CD4-positive, alpha-beta T cell (primary cell): ENCODE measurements around the gene ACTL10. TPM values are rescaled to one million over a fixed set of nuclear protein-coding genes. Genes with fewer than 3 reads are reported as not detected.

Experiments
- ATAC-seq: fragments of 200-7000 bp; cut with Tn5 transposase; one replicate; pipeline ENCODE4 v1.10.0; 2022; ENCODE audit warnings: mild to moderate bottlenecking; ENCODE audit not compliant: poor library complexity
- CTCF ChIA-PET: fragments of 350-600 bp; sonication (Branson Sonifier 250); formaldehyde crosslinking; loops from one replicate; lab custom pipeline; 2021; ENCODE audit warnings: antibody characterized with exemption, inconsistent platforms; lab: Charles Lee
- POLR2A ChIA-PET: fragments of 350-600 bp; sonication (Branson Sonifier 250); formaldehyde crosslinking; loops from one replicate; lab custom pipeline; 2021; ENCODE audit warnings: antibody characterized with exemption, inconsistent platforms; lab: Charles Lee
- DNase-seq, 14 experiments: peaks; one replicate each; pipeline ENCODE4 v3.0.0-alpha.2; 2013 to 2020; ENCODE audit warnings: mixed read lengths in 2 of 14
- H3K27ac ChIP-seq, 2 donors: one replicate each; pipeline versions ENCODE4 v1.5.1 to v1.7.0; 2013; ENCODE audit warnings: low read length in 2 of 2, low read depth in 1 of 2, mild to moderate bottlenecking in 1 of 2
- H3K27me3 ChIP-seq, 2 experiments: 1 replicate in 1 of 2; 2 replicates in 1 of 2; pipeline versions ENCODE4 v1.6.1 to v1.7.0; 2013; ENCODE audit warnings: low read length in 2 of 2, control low read depth in 1 of 2, mild to moderate bottlenecking in 1 of 2, moderate library complexity in 1 of 2; ENCODE audit not compliant: insufficient read depth in 2 of 2, control insufficient read depth in 1 of 2
- H3K36me3 ChIP-seq: one replicate; pipeline ENCODE4 v1.6.1; 2013; ENCODE audit warnings: low read length, control low read depth; ENCODE audit not compliant: insufficient read depth
- H3K4me1 ChIP-seq: one replicate; pipeline ENCODE4 v1.6.1; 2013; ENCODE audit warnings: low read length, control low read depth; ENCODE audit not compliant: insufficient read depth
- H3K4me3 ChIP-seq: one replicate; pipeline ENCODE4 v1.5.1; 2013; ENCODE audit warnings: mild to moderate bottlenecking, low read length, moderate library complexity
- H3K9me3 ChIP-seq, 2 experiments: 1 replicate in 1 of 2; 2 replicates in 1 of 2; pipeline versions ENCODE4 v1.6.1 to v1.7.0; 2013; ENCODE audit warnings: low read length in 2 of 2, mild to moderate bottlenecking in 2 of 2, control low read depth in 1 of 2, moderate library complexity in 1 of 2; ENCODE audit not compliant: control insufficient read depth in 1 of 2, insufficient read depth in 1 of 2
- H3K27ac Mint-ChIP-seq: one replicate; pipeline ENCODE4 v1.8.0; 2020; ENCODE audit warnings: mixed read lengths
- H3K27me3 Mint-ChIP-seq: one replicate; pipeline ENCODE4 v1.8.0; 2021; ENCODE audit warnings: mixed read lengths
- H3K36me3 Mint-ChIP-seq: one replicate; pipeline ENCODE4 v1.8.0; 2021; ENCODE audit warnings: low read depth, mixed read lengths
- H3K4me1 Mint-ChIP-seq: one replicate; pipeline ENCODE4 v1.8.0; 2021; ENCODE audit warnings: low read depth, mixed read lengths
- H3K4me3 Mint-ChIP-seq: one replicate; pipeline ENCODE4 v1.8.0; 2020; ENCODE audit warnings: mild to moderate bottlenecking, mixed read lengths
- H3K9me3 Mint-ChIP-seq: one replicate; pipeline ENCODE4 v1.8.0; 2020; ENCODE audit warnings: mixed read lengths
- CTCF ChIP-seq: fragments of 200-600 bp; IDR thresholded peaks from one replicate; pipeline ENCODE4 v1.8.0; 2022; ENCODE audit warnings: antibody characterized with exemption, mild to moderate bottlenecking
- intact Hi-C, 2 experiments: fragments of 100-400 bp; cut with DNase I in 1 of 2; cut with micrococcal nuclease in 1 of 2; formaldehyde crosslinking; loops; one replicate each; pipeline versions ENCODE4 v1.15.1 to v1.9.0; 2023 to 2025; cut with DNase I, micrococcal nuclease
- total RNA-seq, 174 experiments: library from RNA in 2 of 174; stranded (reverse) in 2 of 174; gene quantifications; one replicate each; pipeline ENCODE4 v1.2.3 and lab custom pipeline; 2021 to 2026

The ACTL10 gene
- total RNA-seq, 2 experiments from 2014 or later, result 0.28 to 0.55 TPM

- no peak for TF ChIP-seq CTCF
- CTCF ChIA-PET, result no interaction called here
- H3K4me3 Mint-ChIP-seq, result no peak overlapping the region
- no peaks in the 10 kb centered on the region for H3K36me3 Mint-ChIP-seq
- Histone ChIP-seq H3K9me3 (no peaks in the 10 kb centered on the region), H3K27me3 (no peaks in the 10 kb centered on the region), H3K36me3 (no peaks in the 10 kb centered on the region), H3K27ac (no peak overlapping the region), H3K4me1 (no peaks in the 10 kb centered on the region), H3K4me3 (no peak overlapping the region)
- H3K4me1 Mint-ChIP-seq, result no peaks in the 10 kb centered on the region
- no peaks in the 10 kb centered on the region for H3K27me3 Mint-ChIP-seq
- H3K27ac Mint-ChIP-seq, result no peak overlapping the region
- DNase-seq (no peak), ATAC-seq (no peak)
- no peaks in the 10 kb centered on the region for H3K9me3 Mint-ChIP-seq
- POLR2A ChIA-PET, result no interaction called here
- intact Hi-C loops, result no loop called here
Measured at GRCh38 chr20:33655164-33655563, 11.6 kb upstream of the ACTL10 start.

GRCh38 chr20:33656010-33656782 is 10.5 kb upstream of the ACTL10 start:
- ChIA-PET CTCF (no interaction called here), POLR2A (interaction anchor here (0.7 kb wide), 1 partner anchor 8 kb away, joined by 3 read pairs; no protein-coding TSS in a partner anchor)
- H3K36me3 Mint-ChIP-seq, result no peaks in the 10 kb centered on the region
- no peak overlapping the region for H3K27ac ChIP-seq
- H3K27ac Mint-ChIP-seq, result no peak overlapping the region
- no peaks in the 10 kb centered on the region for H3K9me3 Mint-ChIP-seq
- H3K27me3 ChIP-seq, result no peaks in the 10 kb centered on the region
- intact Hi-C loops, result no loop called here
- DNase-seq, result no peak
- H3K4me1 ChIP-seq, result no peaks in the 10 kb centered on the region
- H3K4me3 ChIP-seq, result no peak overlapping the region
- no peaks in the 10 kb centered on the region for H3K9me3 ChIP-seq
- H3K4me3 Mint-ChIP-seq, result no peak overlapping the region
- no peaks in the 10 kb centered on the region for H3K27me3 Mint-ChIP-seq
- H3K36me3 ChIP-seq, result no peaks in the 10 kb centered on the region
- H3K4me1 Mint-ChIP-seq, result no peaks in the 10 kb centered on the region
- TF ChIP-seq CTCF, result no peak
- ATAC-seq, result no peak

- Mint-ChIP-seq H3K4me3 (no peak overlapping the region), H3K4me1 (no peaks in the 10 kb centered on the region), H3K9me3 (no peaks in the 10 kb centered on the region), H3K27ac (no peak overlapping the region), H3K27me3 (no peaks in the 10 kb centered on the region), H3K36me3 (no peaks in the 10 kb centered on the region)
- Histone ChIP-seq H3K4me1 (no peaks in the 10 kb centered on the region), H3K4me3 (no peak overlapping the region), H3K27me3 (no peaks in the 10 kb centered on the region), H3K36me3 (no peaks in the 10 kb centered on the region), H3K27ac (no peak overlapping the region), H3K9me3 (no peaks in the 10 kb centered on the region)
- no peak for ATAC-seq
- DNase-seq, result no peak
- ChIA-PET POLR2A (interaction anchor here (0.7 kb wide), 1 partner anchor 7 kb away, joined by 3 read pairs; no protein-coding TSS in a partner anchor), CTCF (no interaction called here)
- intact Hi-C loops, result no loop called here
- no peak for TF ChIP-seq CTCF
Measured at GRCh38 chr20:33656783-33657703, 9.7 kb upstream of the ACTL10 start.
